GM12892 (cell line): ENCODE data around the gene AXIN2.

Experiments
- DNase-seq: peaks from one replicate; pipeline ENCODE4 v3.0.0; 2011; ENCODE audit not compliant: insufficient read length
- FAIRE-seq: peaks from 2 replicates; lab custom pipeline; 2011; peaks lifted over from hg19 to GRCh38; lab: Jason Lieb, UNC
- POLR2A ChIP-seq: IDR thresholded peaks from 2 replicates; pipeline ENCODE4 v1.6.1; 2011; ENCODE audit warnings: low read depth, low read length, control low read depth
- POLR2AphosphoS5 ChIP-seq: IDR thresholded peaks from 2 replicates; pipeline ENCODE4 v1.6.1; 2011; ENCODE audit warnings: low read depth, low read length, control low read depth
- TAF1 ChIP-seq: IDR thresholded peaks from 2 replicates; pipeline ENCODE4 v1.6.1; 2011; ENCODE audit warnings: low read depth, mild to moderate bottlenecking, control low read depth, low read length, borderline replicate concordance

Gene AXIN2

DNA sequence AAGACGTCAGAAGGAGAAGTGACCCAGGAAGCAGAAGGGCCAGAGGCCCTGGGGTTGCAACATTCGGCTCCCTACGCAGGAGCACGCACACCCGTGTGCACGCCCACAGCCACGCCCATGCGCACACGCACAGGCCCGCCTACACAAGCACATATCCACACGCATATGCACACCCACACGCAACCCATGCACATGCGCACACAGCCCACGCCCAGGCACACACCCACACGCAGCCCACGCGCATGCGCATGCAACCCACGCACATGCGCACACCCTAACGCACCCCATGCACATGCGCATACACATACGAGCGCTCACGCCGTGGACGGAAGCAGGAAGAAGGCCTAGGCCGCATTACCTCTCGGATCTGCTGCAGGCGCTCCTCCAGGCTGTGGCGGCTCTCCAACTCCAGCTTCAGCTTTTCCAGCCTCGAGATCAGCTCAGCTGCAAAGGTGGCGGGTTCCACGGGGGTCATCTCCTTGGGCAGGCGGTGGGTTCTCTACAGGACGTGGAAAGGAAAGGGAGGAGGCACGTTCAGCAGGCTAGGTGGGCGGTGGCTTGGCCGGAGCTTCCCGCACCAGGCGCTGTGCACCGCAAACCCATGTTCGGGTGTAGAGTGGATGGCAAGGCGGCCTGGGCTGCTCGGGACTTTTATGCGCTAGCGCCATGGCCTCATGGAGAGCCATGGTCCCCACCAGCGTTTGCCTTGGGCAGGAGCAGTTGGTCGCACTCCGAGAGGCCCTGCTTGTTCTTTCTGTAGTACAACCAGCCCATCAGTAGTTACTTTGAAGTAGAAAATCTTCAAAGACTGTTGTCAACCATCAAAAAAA lies 23.4 kb downstream of the AXIN2 start:
- no peak for TF ChIP-seq POLR2A
- no peak for TF ChIP-seq TAF1
- no peak for TF ChIP-seq POLR2AphosphoS5
- DNase-seq (no peak), FAIRE-seq (no peak)

DNA sequence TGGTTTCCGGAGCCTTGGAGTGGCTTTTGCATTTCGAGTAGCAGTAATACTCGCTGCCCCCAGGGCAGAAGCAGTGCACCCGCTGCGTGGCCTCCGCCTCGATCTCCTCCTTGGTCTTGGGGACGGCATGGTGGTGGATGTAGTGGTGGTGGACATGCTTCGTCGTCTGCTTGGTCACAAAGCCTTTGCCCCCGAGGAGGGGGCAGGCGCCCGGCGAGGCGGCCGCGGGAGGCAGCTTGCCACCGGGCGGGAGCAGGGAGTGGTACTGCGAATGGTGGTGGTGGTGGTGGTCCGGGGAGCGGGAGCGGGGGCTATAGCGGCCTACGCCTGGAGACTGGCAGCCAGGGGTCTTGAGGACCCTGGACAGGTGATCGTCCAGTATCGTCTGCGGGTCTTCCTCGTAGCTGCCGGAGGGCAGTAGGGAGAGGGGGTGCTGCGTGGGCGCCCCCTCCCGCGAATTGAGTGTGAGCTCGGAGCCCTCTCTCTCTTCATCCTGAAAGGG lies 24.1 kb downstream of the AXIN2 start:
- FAIRE-seq (no peak), DNase-seq (no peak)
- no peak for TF ChIP-seq POLR2AphosphoS5
- TF ChIP-seq TAF1: no peak
- TF ChIP-seq POLR2A: no peak

DNA sequence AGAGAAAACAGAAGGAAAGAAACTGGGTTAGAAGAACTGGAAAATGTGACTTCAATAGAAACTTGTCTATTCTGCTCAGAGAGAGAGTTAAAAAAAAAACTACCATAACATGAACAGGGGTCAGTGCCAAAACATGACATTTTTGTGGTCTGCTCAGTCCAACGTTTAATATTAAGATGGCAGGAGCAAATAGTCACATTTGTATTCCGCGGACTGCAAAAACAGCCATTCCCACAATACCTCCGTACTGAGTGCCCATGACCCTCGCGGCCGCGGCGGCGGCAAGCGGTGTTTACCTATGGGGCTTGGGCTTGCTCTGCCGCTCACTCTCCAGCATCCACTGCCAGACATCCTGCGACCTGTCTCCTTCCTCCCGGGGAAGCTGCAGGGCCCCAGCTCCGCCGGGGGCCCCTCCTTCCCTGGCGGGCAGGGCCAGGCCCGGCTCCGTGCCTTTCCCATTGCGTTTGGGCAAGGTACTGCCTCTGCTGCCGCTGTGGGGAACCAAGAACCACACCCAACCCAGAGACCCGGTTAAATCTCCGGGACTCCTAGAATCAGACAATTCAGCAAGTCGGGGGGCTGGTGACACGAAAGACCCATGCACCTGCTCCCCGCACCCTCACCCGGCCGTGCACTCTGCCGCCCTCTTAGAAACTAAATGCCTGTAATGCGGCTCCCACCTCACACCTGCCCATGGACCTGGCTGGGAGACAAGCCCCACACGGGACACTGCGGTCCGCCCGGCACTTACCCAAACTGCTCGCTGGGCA lies 24.7 kb downstream of the AXIN2 start:
- TF ChIP-seq POLR2A (no peak), POLR2AphosphoS5 (no peak), TAF1 (no peak)
- FAIRE-seq: no peak
- DNase-seq: no peak

DNA sequence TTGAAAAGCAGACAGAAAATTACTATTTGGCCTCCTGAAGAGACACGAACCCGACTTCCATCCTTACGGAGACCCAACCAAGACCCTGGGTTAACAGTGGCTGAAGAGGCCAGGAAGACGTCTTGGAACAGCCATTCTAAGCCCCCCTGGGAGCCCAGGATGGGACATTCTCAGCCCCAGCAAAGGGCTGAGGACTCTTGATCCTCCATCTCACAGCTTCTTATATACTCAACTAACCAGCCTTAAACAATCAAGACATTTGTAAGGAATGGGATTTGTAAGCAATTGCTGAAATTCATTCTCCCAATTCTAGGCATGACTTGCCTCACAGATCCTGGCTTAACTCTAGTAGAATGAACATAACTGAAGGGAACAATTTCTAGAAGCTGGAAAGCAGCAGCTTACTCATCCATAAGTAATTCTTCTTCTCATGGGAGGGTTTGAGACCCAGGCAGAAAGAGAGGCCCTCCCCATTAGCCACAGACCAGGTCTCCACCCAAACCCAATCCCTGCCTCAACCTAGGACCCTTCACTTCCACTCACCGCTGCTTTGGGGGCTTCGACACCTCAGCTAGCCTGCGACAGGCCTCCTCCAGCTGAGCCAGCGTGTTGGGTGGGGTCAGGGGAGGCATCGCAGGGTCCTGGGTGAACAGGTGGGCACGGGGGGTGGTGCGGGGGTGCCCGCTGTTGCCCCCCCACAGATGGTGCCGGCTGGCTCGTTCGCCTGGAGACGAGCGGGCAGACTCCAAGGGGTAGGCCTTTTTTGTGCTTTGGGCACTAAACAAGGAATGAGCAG lies 25.5 kb downstream of the AXIN2 start:
- FAIRE-seq: no peak

DNA sequence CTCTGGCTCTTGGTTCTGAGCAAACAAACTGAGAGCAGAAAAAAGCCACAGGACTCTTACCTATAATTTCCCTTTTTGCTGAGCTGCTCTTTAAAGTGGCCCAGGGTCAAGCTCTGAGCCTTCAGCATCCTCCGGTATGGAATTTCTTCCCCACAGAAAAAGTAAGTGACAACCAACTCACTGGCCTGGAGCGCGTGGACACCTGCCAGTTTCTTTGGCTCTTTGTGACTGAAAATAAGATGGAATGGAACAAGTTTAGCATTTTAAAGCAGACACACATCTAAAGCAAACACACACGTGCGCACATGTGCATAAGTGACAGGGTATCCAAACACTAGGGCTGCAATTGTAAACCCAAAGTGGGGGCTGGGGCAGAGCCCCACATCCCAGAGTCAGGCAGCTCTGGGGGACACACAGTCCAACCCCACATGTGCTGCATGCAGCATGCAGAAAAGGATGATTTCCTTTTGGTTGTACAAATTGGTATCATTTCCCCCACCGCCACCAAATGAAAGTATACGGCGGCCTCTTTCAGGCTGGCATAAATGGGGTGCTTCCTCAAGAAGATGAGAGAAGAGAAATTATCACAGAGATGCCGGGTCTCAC lies 27.5 kb downstream of the AXIN2 start:
- FAIRE-seq: no peak
- TF ChIP-seq POLR2AphosphoS5: no peak

More for the DNA sequence above, 25.5 kb downstream of the AXIN2 start:
- no peak for DNase-seq
- TF ChIP-seq POLR2AphosphoS5 (no peak), TAF1 (no peak), POLR2A (no peak)

DNA sequence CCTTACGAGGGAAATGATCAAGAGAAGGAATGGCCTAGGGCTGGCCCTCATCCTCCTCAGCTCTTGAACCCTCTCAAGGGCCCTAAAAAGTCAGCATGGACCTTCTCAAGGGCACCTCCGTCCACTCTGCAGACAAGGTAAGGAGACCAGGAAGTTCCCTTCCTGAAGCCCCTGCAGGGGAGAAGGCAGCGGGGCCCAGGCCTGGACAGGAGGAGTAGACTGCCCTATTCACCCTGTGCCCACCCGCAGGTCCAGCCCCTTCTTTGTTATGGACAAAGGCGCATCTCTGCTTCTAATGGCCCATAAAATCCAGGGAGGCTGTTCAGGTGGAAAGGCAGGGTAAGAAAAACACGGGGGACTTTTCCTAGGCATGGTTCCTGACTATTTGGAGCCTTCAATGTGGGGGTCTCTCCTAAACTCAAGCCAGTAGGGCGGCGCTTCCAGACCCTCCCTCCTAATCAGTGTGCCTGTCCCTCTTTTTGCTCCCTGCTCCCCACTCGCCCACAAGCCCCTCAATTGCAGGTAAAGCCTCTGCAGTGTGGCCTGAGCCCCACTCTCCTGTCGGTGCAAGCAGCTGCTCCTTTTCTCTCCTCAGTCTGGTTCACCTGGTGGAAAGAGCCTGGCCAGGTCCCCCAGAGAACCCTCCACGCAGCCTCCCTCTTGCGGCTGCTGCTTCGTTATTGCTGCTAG lies 28.2 kb downstream of the AXIN2 start:
- no peak for TF ChIP-seq POLR2AphosphoS5
- no peak for TF ChIP-seq POLR2A
- TF ChIP-seq TAF1: no peak
- no peak for DNase-seq
- no peak for FAIRE-seq

More for the DNA sequence above, 27.5 kb downstream of the AXIN2 start:
- DNase-seq: no peak

DNA sequence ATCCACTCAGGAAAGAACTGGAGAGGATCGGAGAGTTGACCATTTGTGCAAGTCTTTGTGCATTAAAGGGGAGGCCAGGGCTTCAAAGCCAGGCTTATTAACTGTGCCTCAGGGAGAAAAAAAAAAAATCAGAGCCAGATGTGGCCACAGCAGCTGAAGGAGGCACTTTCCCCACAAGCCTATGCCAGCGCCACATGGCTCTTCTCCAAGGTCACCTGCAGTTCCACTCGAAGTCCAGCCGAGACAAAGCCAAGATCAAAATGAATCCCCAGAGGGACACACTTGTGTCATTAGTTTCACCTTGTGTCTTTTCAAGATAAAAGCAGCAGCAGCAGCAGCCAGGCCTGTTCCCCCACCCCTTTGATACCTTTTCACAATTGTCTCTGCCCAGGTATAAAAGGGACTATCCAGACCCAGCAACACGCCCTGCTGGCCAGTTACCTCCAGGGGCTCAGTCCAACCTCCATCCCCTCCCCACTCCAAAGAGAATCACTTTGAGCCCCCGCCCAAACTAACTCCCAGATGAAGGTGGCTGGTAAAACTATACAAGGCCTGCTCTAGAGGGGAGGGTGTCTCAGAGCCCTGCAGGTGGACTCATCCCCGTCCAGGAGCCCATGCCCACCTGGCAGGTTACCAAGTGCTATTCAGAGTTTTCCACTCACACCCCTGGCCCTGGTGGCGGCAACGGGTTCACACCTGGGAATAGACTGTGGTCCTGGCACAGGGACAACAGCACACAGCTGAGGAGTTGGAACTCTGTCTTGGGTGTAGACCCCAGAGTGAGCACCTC lies 29.2 kb downstream of the AXIN2 start:
- TF ChIP-seq TAF1 (no peak), POLR2AphosphoS5 (no peak), POLR2A (no peak)
- DNase-seq (no peak), FAIRE-seq (no peak)

DNA sequence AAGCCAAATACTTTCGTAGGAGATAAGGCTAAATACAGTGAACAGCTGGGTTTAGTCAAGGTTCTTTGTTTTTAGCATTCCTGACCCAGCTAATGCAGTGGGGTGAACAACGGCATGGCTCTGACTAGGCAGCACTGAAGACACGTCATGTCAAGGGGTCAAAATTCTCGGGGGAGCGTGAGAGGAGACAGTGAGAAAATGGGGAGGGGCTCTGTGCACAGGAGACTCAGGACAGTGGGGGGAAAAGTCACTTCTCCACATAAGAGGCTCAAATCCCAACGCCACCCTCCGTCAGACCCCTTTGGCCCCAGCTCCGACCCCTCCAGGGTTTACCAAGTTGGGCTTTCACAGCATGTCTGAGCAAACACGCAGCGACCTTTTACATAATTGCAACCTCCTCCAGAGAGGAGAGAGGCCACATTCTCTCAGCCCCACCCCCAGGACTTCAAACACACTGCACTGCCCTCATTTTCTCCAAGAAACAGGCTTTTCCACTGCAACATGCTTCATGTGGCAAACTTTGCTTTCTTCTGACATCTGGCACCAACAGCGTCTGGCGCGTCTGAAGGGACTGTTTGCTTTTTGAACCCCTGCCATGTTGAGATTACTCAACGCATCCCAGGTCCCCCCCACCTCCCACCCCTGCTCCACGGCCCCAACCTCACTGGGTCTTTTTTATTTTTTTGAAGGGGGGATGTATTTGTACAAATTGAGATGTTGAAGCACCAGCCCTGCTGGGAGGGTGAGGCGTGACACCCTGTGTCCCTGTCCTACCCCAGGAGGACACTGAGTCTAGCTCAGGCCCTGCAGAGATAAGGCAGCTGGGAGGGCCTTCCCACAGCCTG lies 30.0 kb downstream of the AXIN2 start:
- no peak for FAIRE-seq
- no peak for TF ChIP-seq POLR2A
- no peak for TF ChIP-seq POLR2AphosphoS5
- TF ChIP-seq TAF1: no peak
- no peak for DNase-seq

DNA sequence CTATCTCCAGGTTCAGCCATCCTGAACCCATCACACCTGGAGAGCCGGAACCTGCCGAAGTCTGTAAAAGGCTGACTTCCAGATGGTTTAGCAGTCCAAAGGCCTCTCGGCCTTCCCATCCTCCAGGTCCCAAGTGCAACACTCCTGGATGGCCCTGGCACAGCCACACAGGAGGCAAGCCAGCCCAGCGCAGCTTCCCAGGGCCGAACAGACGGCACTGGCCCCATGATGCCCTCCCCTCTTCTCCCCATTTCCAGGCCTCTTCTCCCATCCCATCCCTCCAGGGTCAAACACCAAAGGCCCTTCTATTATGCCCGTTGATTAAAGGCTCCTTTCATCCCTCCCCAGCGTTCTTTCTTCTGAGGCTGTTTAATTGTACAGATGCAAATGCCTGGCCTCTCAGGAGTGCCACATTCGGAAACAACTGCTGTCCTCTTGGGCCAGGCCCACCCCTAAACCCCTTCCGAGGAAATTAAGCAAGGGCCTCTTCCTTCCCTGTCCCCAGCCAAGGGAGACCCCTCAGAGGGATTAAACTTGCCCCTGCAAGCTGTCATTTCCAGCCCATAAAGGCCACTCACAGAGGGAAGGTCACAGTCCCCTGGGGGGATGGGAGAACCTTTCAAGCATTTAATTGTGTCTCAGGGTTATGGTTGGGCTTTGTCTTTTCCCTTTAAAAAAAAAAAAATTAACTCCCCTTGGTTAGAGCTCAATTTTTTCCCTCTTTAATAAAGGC lies 30.8 kb downstream of the AXIN2 start:
- no peak for FAIRE-seq
- no peak for TF ChIP-seq POLR2AphosphoS5
- no peak for TF ChIP-seq TAF1
- no peak for TF ChIP-seq POLR2A
- DNase-seq: no peak
